HCT116 (cell line): Measurements from ENCODE around the gene MTOR.

Experiments used
- ATF3 ChIP-seq: IDR thresholded peaks from 2 replicates; pipeline ENCODE4 v1.6.1; 2012
- CTCF ChIP-seq, 3 experiments: fragments of 200-600 bp in 1 of 3; sonication (generic) in 1 of 3; IDR thresholded peaks in 2 of 3; conservative IDR thresholded peaks in 1 of 3; 2 replicates each; pipeline ENCODE4 v1.5.1; 2012 to 2017; ENCODE audit warnings: low read depth in 2 of 3, low read length in 2 of 3, antibody characterized with exemption in 1 of 3, borderline replicate concordance in 1 of 3, control low read depth in 1 of 3, mild to moderate bottlenecking in 1 of 3, mixed read lengths in 1 of 3, mixed run types in 1 of 3, moderate library complexity in 1 of 3; ENCODE audit not compliant: insufficient read depth in 1 of 3
- ELF1 ChIP-seq: IDR thresholded peaks from 2 replicates; pipeline ENCODE4 v1.6.1; 2012; ENCODE audit warnings: low read depth, borderline replicate concordance
- EZH2 ChIP-seq: fragments of 200-600 bp; sonication (generic); IDR thresholded peaks from 2 replicates; pipeline ENCODE4 v1.6.1; 2017; ENCODE audit warnings: antibody characterized with exemption, mixed run types
- MAX ChIP-seq: IDR thresholded peaks from 2 replicates; pipeline ENCODE4 v1.6.1; 2012
- POLR2A ChIP-seq: IDR thresholded peaks from 2 replicates; pipeline ENCODE4 v1.7.0; 2011; ENCODE audit warnings: borderline replicate concordance; ENCODE audit not compliant: insufficient read depth, insufficient read length; ENCODE audit errors: extremely low read depth
- POLR2AphosphoS5 ChIP-seq: IDR thresholded peaks from 2 replicates; pipeline ENCODE4 v1.6.1; 2011; ENCODE audit warnings: mild to moderate bottlenecking, low read depth, low read length, moderate library complexity
- REST ChIP-seq: IDR thresholded peaks from 2 replicates; pipeline ENCODE4 v1.6.1; 2012; ENCODE audit warnings: low read depth
- ZBTB33 ChIP-seq: IDR thresholded peaks from 2 replicates; pipeline ENCODE4 v1.6.1; 2011; ENCODE audit warnings: mild to moderate bottlenecking, low read length, moderate library complexity; ENCODE audit not compliant: insufficient replicate concordance; ENCODE audit errors: extremely low read depth
- ZNF274 ChIP-seq: fragments of 200-500 bp; sonication (Bioruptor generic); IDR thresholded peaks from 2 replicates; pipeline ENCODE4 v1.6.1; 2014; ENCODE audit warnings: mild to moderate bottlenecking, low read depth, low read length, inconsistent platforms

- TF ChIP-seq POLR2A: no peak
- TF ChIP-seq CTCF (IDR thresholded peaks at IDR 0.05 in 2 of 3, conservative IDR thresholded peaks at IDR 0.05 in 1 of 3; ENCODE audit: borderline replicate concordance in 1 of 3, insufficient read depth in 1 of 3, low read depth in 2 of 3, low read length in 2 of 3): no peak
- no peak for TF ChIP-seq MAX
- no peak for TF ChIP-seq REST
- TF ChIP-seq ATF3: no peak
- no peak for TF ChIP-seq EZH2
- TF ChIP-seq ZNF274: no peak
- no peak for TF ChIP-seq ZBTB33
- no peak for TF ChIP-seq ELF1
- no peak for TF ChIP-seq POLR2AphosphoS5
Measured at GRCh38 chr1:11062965-11063401, 199.4 kb downstream of the MTOR start.
